HG03354 (cell line): Measurements from ENCODE around the gene NOL3.

Experiments used
- ATAC-seq: cut with Tn5 transposase; IDR thresholded peaks from one replicate; pipeline ENCODE4 v1.9.1; 2021; ENCODE audit warnings: mild to moderate bottlenecking; ENCODE audit not compliant: unreplicated experiment, poor library complexity, severe bottlenecking

The NOL3 gene

DNA sequence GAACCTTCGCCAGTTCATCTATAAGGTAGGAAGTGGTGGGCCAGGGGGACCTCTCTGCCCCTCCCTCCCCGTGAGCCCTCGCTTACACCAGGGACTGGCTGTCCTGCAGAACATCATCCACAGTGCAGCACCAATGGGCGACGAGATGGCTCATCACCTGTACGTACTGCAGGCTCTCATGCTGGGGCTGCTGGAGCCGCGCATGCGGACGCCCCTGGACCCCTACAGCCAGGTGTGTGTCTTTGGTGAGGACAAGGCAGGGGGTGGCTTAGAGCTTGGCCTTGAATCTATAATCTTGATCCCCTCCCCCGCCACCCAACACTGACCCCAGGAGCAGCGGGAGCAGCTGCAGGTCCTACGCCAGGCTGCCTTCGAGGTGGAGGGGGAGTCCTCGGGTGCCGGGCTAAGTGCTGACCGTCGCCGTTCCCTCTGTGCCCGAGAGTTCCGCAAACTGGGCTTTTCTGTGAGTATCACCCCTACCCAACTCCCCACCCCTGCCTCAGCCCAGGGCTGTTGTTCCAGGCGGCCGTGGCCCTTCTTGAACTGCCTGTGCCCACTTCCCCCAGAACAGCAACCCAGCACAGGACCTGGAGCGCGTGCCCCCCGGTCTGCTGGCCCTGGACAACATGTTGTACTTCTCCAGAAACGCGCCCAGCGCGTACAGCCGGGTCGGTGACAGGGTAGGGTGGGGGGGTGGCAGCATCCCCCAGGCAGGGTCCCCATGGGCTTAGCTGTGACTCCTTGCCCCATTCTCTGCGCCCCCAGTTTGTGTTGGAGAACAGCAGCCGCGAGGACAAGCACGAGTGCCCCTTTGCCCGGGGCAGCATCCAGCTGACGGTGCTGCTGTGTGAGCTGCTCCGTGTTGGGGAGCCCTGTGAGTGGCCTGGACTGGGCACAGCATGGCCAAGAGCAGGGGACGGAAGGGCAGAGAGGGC is 31.3 kb downstream of the NOL3 start:
- ATAC-seq: no peak

DNA sequence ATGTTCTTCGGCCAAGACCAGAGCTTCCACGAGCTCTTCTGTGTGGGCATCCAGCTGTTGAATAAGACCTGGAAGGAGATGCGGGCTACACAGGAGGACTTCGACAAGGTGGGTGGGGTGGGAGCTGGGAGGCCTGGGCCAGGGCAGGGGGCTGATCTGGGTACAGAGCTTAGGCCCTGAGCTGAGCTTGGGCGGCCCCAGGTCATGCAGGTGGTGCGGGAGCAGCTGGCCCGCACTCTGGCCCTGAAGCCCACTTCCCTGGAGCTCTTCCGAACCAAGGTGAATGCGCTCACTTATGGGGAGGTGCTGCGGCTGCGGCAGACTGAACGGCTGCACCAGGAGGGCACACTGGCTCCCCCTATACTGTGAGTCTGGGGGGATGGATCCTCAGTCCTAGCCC is 32.1 kb downstream of the NOL3 start:
- ATAC-seq: no peak

DNA sequence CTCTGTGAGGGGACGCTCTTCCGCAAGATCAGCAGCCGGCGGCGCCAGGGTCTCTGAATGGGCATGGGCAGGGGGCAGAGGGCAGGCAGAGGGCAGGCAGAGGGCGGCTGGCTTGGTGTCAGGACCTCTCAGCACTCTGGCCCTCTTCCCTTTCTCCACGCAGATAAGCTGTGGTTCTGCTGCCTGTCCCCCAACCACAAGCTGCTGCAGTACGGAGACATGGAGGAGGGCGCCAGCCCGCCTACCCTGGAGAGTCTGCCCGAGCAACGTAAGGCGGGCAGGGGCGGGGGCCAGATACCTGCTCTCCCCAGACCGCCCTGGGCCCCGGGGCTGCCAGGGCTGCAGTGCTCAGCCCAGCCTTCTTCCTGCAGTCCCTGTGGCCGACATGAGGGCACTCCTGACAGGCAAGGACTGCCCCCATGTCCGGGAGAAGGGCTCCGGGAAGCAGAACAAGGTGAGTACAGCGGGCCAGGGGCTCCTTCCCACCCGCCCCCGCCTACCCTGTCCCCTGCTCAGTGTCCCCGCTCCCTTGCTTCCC is 32.7 kb downstream of the NOL3 start:
- ATAC-seq: no peak

DNA sequence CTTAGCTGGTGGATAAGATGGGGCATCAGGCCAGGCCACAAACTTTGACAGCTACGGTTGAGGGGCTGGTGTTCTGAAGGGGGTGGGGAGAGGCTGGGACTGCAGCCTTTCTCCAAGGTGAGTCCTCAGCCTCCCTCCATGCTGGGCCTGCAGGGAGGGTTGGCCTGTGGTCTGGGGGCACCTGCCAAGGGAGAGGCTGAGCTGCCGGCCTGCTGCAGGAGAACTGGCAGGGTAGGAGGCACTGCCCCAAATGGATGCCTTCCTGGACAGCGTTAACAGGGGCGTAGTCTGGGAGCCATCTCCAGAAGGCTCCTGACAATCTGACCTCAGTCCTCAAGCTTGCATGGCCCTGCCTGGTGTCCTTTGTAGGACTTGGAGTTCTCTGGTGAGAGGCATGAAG is 33.7 kb downstream of the NOL3 start:
- no peak for ATAC-seq

DNA sequence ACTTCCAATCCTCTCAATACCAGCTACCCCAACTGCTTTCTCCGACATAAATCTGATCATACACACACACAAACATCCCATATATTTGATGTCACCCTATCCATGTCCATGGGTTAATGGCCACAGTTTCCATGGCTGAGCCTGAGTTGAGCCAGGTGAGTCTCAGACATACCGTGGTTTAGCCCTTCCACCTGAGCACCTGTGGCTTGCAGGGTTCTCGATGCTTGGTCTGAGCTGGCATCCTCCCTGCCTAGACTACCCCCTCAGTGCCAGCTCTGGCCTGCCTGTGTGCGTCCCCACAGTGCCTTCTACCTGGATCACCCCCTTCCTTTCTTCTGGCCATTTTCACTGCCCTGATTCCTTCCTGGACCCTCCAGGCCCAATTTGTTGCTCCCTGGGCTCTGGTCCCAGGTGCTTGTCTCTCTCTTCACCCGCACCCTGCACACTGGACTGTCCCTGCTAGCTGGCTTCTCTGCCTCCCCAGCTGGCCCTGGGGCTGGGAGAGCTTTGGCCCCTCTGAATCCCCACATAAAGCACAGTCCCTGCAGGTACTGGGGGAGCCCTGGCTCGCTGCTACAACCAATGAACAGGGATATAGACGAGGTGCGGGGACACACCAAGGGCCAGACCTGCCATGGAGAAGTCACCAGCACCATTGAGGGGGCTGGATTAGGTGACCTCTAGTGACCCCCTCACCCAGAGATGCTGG is 35.9 kb downstream of the NOL3 start:
- no peak for ATAC-seq

DNA sequence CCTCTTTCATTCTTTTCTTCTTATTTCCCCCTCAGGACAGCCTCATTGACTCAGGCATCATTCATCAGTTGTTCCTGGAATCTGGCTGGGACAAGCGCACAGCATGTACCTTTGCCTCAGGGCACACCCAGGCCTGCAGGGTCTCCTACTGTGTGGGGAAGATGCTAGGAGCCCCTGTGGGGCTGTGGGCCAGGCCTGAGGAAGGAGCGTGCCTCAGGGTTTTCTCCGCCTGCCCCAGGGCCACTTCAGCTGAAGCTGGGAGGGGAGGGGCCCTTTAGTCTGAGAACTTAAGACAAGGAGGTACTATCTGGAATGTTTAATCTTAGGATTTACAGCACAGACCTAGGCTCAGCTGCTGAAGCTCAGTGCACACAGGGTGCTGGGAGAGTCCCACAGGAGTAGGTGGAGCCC is 36.5 kb downstream of the NOL3 start:
- no peak for ATAC-seq

DNA sequence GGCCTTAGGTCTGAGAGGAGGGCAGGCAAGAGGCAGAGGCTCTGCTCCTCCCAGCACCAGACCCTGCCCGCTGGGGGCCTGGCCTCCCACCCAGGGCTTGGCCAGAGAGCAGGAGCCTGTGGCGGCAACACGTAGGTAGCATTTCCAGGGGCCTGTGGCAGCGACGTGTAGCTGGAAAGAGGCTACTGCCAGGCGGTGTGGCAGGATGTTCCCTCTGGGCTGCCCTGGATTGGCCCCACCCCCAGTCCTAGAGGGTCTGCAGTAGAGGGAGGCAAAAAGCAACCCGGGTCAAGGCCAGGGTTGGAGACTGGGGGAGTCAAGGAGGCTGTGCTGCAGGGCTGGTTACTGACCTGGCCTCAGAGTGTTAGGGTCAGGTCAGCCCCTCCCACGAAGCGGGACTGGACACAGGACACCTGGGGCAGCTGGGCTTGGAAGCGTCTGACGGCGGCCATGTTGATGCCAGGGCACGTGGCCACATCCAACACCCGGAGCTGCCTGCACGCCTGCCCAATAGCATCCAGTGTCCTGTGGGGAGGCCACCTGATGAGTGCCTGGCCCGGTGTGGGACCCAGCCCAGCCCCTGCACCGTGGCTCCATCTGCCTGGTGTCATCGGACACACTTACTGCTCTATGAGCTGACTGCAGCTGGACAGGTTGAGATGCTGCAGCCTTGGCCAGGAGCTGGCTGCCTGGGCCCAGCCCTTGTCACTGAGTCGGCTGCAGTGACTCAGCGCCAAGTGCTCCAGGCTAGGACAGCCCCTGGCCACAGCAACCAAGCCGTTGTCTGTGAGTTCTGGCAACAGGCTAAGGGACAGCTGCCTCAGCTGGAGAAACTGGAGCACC is 37.1 kb downstream of the NOL3 start:
- ATAC-seq: no peak

DNA sequence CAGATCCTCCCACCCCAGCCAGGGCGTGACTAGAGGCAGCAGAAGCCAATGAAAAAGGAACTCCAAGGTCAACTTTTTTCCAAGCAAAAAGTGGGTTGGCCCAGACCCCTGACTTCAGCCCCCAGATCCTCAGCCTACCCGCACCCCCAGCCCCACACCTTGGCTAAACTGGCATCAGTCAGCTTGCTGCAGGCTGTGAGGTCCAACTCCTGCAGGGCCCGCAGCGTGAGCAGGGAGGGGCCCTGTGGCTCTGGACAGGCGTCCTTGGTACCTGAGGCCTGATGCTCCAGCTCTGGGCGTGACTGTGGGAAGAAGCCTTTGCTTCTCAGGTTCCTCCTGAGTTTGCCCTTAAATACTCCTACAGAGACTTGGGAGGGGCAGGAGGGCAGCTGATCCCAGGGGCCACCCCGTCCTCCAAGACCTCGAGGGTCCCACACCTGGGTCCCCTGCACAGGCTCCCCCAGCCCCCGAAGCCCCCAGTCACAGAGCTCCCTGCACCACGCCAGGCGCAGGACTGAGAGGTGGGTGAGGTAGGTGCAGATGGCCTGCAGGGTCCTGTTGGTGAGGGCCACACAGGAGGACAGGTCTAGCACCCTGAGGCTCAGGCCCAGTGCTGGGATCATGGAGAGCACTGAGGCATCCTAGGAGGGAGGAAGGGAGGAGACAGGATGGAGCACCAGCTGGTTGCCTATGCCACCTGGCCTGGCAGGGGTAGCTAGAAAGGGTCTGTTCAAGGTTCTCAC is 38.0 kb downstream of the NOL3 start:
- no peak for ATAC-seq

DNA sequence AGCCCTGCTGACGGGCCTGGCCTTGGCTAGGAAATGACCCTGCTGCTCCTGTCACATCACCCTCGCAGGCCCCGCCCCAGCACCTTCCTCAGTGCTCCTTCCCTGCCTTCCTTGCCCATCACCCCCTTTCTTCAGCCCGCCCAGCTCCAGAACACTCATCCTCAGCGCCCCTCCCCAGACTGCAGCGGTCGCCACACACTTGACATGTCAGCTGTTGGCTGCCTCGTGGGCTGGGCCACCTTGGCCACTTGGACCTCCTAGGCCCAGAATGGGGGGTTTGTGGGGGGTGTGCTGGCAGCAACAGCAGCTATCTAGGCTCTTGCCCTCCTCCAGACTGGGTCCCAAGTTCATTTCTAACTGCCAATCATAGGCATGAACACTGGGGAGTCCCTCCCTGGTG is 39.2 kb downstream of the NOL3 start:
- ATAC-seq: no peak

DNA sequence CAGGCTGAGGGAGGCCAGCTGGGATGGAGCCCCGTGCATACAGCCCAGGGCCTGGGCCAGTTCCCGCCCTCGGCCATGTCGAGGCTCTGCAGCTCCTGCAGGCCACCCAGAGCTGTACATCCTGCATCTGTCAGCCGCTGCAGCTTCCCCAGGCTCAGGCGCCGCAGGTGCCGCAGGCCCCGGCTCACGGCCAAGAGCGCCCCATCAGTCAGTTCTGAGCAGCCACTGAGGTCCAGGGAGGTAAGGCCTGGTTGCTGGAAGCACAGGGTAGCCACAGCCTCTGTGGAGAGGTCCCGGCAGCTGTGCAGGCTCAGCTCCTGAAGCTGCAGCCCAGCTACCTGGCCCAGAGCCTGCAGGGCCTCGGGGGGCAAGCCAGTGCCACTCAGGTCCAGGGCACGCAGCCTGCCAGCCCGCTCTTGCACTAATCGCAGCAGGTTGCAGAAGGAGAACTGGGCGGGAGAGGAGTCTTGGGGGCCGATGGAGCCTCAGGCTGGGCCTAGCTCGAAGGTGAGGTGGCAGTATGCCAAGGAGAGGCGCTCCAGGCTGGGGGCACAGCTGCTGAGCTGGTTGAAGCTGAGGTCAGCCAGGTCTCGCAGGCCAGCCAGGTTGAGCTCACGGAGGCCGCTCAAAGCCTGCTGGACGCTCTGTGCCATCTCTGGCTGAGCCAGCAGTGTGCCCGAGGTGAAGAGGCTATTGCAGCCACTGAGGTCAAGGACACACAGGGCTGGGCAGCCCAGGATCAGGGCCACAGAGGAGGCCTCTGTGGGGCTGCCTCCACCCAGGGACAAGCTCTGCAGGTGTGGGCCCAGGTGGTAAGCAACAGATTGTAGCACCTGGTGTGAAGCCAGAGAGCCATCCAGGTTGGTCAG is 40.0 kb downstream of the NOL3 start:
- ATAC-seq: no peak

DNA sequence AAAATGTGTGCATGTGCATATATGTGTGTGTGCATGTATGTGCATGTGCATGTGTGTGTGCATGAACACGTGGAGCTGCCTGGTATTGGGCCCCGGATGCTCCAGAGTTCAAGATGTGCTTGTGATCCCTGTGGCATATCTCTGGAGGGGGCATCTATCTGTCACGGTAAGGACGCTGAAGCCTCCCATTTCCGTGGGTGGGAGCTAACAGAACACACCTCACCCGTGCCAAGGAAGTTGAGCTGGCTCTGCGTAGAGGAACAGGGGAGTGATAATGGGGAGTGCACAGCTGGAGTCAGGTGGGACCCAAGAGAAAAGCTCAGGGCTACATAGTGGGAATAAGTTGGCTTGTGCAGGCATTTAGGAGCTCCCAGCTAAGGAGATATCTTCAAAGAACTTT is 41.3 kb downstream of the NOL3 start:
- no peak for ATAC-seq

DNA sequence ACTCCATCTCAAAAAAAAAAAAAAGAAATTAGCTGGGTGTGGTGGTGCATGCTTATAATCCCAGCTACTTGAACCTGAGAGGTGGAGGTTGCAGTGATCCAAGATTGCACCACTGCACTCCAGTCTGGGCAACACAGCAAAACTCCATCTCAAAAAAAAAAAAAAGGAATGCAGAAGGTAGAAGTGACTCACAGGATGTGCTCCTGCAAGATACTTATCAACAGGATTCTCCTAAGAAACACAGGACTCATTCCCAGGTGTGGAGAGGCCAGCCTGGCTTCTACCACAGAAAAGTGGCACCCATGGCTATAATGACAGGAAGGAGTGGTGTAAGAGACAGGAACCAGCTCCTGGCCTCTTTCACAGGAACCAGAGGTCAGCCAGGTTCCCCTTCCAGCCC is 42.4 kb downstream of the NOL3 start:
- ATAC-seq: no peak

DNA sequence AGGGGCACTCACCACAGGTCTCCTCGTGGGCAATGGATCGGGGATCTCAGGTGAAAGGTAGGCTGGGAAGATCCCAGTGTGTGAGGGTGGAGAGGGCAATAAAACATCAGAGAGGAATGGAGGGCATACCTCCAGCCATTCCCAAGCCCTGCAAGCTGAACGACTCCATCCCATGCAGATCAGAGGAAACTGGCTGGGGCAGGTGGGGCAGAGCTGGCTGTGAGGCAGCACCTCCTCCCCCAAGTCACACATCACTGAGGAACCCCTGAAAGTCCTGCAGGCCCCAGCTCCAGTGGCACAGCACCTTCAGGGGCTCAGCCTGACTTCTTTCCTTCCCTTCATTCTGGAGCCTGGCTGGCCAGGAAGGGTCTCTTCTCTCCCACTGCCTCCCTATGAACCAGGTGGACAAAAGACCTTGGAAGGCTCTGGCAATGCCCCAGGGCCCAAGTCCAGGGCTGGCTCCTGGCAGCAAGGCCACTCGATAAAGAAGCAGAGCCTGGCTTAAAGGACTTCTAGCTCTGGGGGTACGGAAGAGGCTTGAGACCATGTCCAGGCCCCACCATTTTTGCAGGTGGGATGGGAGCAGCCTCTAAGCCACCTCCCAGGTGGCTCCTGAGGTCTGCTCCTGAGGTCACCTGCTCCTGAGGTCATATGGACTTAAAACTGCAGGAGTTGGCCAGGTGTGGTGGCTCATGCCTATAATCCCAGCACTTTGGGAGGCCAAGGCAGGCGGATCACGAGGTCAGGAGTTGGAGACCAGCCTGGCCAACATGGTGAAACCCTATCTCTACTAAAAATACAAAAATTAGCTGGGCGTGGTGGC is 43.1 kb downstream of the NOL3 start:
- ATAC-seq: no peak

DNA sequence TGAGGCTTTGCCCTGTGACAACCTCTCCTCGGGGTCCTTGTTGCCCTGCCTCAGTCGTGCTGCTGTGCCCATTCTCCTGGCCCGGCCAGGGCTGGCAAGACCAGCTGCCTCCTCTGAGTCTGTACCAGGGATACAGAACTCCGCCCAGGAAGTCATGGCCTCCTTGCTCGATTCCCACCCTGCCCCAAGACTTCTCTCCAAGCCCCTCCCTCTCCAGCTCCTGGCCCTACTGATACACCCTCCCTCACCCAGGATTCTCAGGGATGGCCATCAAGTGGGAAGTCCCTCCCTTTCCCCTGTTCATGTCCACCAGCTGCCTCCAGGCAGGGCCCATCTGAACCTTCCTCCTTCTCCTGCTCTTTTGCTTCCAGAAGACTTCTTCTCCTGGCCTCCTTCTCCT is 45.4 kb downstream of the NOL3 start:
- no peak for ATAC-seq

DNA sequence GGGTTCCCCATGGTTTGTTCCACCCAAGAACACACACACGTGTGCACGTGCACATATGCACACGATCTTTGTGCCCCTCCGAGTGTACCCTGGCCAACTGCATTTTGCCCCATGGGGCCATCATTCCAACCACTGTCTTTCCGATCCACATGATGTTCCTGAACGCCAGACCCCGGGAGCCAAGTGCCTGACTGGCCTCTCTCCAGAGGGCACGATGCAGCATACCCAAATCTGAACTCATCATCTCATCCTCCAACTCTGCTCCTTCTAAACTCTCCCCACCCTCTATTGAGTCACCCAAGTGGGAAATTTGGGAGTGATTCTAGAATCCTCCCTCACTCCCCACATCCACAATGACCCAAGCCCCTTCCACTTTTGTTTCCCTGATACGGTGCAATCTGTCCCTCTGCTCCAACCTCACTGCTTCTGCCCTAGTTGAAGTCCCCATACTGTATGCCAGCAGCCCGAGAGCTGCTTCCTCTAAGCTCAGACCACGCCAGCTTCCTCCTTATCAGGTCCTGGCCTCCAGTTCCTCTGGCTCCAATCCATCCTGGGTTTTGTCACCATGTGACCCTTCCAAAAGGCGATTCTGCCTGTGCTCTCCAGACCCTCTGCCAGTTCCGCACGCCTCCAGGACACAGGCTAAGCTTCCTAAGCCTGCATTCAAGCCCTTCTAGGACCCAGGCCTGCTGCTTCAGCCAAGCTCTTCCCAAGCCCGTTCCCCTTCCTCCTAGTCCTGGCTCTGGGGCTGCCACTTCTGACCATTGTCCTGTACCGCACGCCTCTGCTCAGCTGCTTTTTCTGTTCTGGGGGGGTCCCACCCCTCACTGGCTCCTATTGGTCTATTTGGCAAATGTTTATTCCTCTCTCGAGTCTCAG is 46.5 kb downstream of the NOL3 start:
- no peak for ATAC-seq

DNA sequence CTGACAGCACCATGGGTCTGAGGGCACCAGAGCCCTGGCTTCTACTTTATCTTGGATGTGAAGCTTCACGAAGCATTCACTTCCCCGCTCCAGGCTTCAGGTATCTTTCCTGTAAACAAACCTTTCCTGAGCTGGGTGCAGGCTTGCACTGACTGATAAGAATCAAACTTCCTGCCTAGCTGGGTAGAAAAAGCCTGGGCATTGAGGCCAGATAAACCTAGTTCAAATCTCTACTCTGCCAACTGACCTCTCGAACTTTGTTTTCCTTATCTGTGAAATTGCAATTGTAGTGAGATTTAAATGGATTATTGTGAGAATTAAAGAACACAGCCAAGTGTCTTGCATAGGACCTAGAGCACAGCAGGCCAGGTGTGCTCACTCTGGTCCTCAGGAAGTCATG is 53.7 kb downstream of the NOL3 start:
- ATAC-seq: no peak
